ACC112 (cell line): Measurements from ENCODE around the gene HDAC5.
A peak's percentile ranks its signal among the peaks of the same experiment; 100 is the strongest.
"Not testable (repeated sequence)": the region's sequence is repeated elsewhere in the genome, so short reads cannot be mapped to it uniquely, and the experiment has no call there.

ENCODE experiments used
- H2AFZ ChIP-seq: fragments of 200-600 bp; sonication (generic); one replicate; pipeline ENCODE4 v1.6.0; 2017; ENCODE audit warnings: antibody characterized with exemption, low read length; ENCODE audit not compliant: unreplicated experiment
- H3K27ac ChIP-seq: fragments of 200-600 bp; sonication (generic); 2 replicates; pipeline ENCODE4 v1.5.1; 2014; ENCODE audit warnings: low read depth, mild to moderate bottlenecking, antibody characterized with exemption, low read length, moderate library complexity
- H3K27me3 ChIP-seq: fragments of 200-600 bp; sonication (generic); 2 replicates; pipeline ENCODE4 v1.6.1; 2014; ENCODE audit warnings: mild to moderate bottlenecking, antibody characterized with exemption, low read length, moderate library complexity, mixed read lengths; ENCODE audit not compliant: insufficient read depth
- H3K36me3 ChIP-seq: fragments of 200-600 bp; sonication (generic); 2 replicates; pipeline ENCODE4 v1.6.1; 2016; ENCODE audit warnings: mild to moderate bottlenecking, antibody characterized with exemption, low read length, moderate library complexity, mixed read lengths; ENCODE audit not compliant: insufficient read depth
- H3K4me1 ChIP-seq: fragments of 200-600 bp; sonication (generic); one replicate; pipeline ENCODE4 v1.6.1; 2016; ENCODE audit warnings: low read length, mixed read lengths; ENCODE audit not compliant: insufficient read depth, unreplicated experiment, control insufficient read depth
- H3K4me3 ChIP-seq: fragments of 200-600 bp; sonication (generic); 2 replicates; pipeline ENCODE4 v1.5.1; 2014; ENCODE audit warnings: mild to moderate bottlenecking, low read depth, low read length
- H3K79me2 ChIP-seq: fragments of 200-600 bp; sonication (generic); one replicate; pipeline ENCODE4 v1.6.0; 2016; ENCODE audit warnings: low read length; ENCODE audit not compliant: control insufficient read depth, unreplicated experiment, insufficient read depth

Gene HDAC5

GRCh38 chr17:44062871-44063270 is 60.6 kb downstream of the HDAC5 start:
- Histone ChIP-seq H3K27me3 (no peaks in the 10 kb centered on the region), H3K36me3 (peaks cover 14% of the 10 kb centered on the region; the same call in 1 of the 2 replicates), H3K79me2 (peaks cover 71% of the 10 kb centered on the region), H3K4me3 (no peak overlapping the region), H3K27ac (no peak overlapping the region), H2AFZ (no peak overlapping the region), H3K4me1 (peaks cover 15% of the 10 kb centered on the region)

- Histone ChIP-seq H3K4me1 (peaks cover 15% of the 10 kb centered on the region), H3K4me3 (no peak overlapping the region), H3K36me3 (peaks cover 14% of the 10 kb centered on the region; the same call in 1 of the 2 replicates), H3K79me2 (peaks cover 81% of the 10 kb centered on the region), H3K27me3 (no peaks in the 10 kb centered on the region), H2AFZ (no peak overlapping the region), H3K27ac (no peak overlapping the region)
Measured at GRCh38 chr17:44061446-44061845, 62.0 kb downstream of the HDAC5 start.

- peaks cover 13% of the 10 kb centered on the region for H3K4me1 ChIP-seq
- H3K27me3 ChIP-seq: no peaks in the 10 kb centered on the region
- no peak overlapping the region for H2AFZ ChIP-seq
- H3K79me2 ChIP-seq: peaks cover 78% of the 10 kb centered on the region
- peaks cover 20% of the 10 kb centered on the region; the same call in 1 of the 2 replicates for H3K36me3 ChIP-seq
- H3K4me3 ChIP-seq: no peak overlapping the region
- no peak overlapping the region for H3K27ac ChIP-seq
Measured at GRCh38 chr17:44059101-44059892, 64.1 kb downstream of the HDAC5 start.

DNA sequence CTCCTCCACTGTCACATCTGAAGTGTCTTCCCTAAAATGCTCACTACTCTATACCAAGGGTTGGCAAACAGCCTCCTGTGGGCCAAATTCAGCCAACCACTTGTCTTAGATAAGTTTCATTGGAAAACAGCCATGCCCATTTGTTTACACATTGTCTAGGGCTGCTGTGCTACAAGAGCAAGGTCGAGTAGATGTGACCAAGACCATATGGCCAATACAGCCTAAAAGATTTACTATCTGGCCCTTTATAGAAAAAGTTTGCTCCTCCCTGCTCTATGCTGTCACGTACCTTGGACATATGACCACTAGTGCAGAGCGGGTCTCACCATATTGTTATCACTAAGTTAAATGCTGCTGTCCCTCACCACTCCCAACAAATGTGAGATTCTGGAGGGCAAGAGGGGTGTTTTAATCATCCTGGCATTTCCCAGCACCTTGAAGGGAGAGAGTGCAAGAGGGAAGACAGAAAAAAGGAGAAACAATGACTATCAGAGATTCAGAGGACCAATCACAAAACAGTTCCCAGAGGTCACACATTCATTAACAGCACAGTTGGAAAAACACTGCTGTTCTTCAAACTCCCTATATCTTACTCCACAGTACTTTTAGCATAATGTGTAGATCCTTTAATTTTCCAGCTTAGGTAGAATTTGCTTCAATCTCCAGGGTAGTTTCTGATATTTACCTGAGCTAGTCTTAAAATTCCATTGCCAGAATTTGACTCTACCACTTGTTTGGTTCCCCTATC is 70.1 kb downstream of the HDAC5 start:
- Histone ChIP-seq H3K79me2 (peaks cover 59% of the 10 kb centered on the region), H3K4me1 (no peaks in the 10 kb centered on the region), H3K27me3 (no peaks in the 10 kb centered on the region), H3K27ac (no peak overlapping the region), H3K36me3 (peaks cover 26% of the 10 kb centered on the region; the same call in 1 of the 2 replicates), H2AFZ (no peak overlapping the region), H3K4me3 (no peak overlapping the region)

DNA sequence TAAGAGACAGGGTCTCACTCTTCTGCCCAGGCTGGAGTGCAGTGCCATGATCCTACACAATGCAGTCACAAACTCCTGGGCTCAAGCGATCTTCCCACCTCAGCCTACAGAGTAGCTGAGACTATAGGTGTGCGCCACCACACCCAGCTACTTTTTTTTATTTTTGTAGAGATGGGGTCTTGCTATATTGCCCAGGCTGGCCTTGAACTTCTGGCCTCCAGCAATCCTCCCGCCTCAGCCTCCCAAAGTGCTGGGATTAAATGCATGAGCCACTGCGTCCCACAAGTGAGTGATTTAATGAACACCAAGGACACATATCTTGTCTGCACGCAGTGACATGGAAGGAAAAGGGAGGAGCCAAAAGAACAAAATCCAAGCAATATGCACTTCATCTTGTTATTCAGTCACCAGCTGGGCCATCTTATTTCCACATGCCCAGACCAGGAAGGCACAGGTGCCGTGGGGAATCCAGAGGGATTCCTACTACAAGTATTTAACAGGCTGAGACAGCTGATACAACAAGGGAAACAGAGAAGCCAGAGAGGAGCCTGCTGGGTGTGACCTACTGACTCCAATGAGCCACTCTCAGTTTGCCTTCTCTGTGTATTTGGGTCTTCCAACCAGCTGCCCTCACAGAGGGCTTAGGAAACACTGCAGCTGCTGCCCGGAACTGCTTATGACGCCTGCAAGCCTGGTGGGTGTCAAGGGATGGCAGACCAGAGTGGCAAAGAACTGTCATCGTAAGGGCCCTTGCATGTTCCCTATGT is 74.0 kb downstream of the HDAC5 start:
- peaks cover 36% of the 10 kb centered on the region for H3K79me2 ChIP-seq
- H3K27ac ChIP-seq: no peak overlapping the region
- H3K4me3 ChIP-seq: no peak overlapping the region
- H2AFZ ChIP-seq: no peak overlapping the region
- no peaks in the 10 kb centered on the region for H3K27me3 ChIP-seq
- peaks cover 11% of the 10 kb centered on the region for H3K4me1 ChIP-seq
- peaks cover 20% of the 10 kb centered on the region for H3K36me3 ChIP-seq

- not testable (repeated sequence) for H3K27ac ChIP-seq, H3K36me3 ChIP-seq, H3K27me3 ChIP-seq, H2AFZ ChIP-seq, H3K4me3 ChIP-seq
- Histone ChIP-seq H3K79me2 (peaks cover 29% of the 10 kb centered on the region), H3K4me1 (peaks cover 29% of the 10 kb centered on the region)
Measured at GRCh38 chr17:44046893-44047292, 76.5 kb downstream of the HDAC5 start.

- Histone ChIP-seq H2AFZ (no peak overlapping the region), H3K27ac (peak overlapping the region; percentile 41), H3K36me3 (peaks cover 4% of the 10 kb centered on the region)
Measured at GRCh38 chr17:44045486-44045885, 78.0 kb downstream of the HDAC5 start.

DNA sequence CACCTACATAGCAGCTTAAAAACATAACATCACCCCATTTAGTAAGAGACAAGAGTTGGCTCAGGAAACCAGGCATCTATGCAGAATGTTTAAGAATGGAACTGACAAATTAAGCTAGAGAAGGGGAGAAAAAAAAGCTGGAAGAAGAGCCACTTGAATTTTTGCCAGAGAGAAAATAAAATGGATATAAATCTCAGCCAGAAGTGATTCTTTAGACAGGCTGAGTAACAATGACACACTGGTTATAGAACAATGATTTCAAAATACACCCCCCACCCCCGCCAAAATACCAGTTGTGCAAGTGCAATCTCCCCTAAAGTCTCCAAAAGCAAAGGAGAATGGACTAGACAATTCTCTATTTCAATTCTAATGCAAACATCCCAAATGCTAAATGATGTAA is 79.4 kb downstream of the HDAC5 start:
- Histone ChIP-seq H3K36me3 (peaks cover 10% of the 10 kb centered on the region), H3K27ac (peak overlapping the region; percentile 72), H3K79me2 (peaks cover 42% of the 10 kb centered on the region), H3K27me3 (no peaks in the 10 kb centered on the region), H3K4me1 (peaks cover 40% of the 10 kb centered on the region), H2AFZ (no peak overlapping the region), H3K4me3 (peak overlapping the region; percentile 30)

More at GRCh38 chr17:44045486-44045885, 78.0 kb downstream of the HDAC5 start:
- Histone ChIP-seq H3K4me1 (peaks cover 36% of the 10 kb centered on the region), H3K79me2 (peaks cover 40% of the 10 kb centered on the region), H3K27me3 (no peaks in the 10 kb centered on the region), H3K4me3 (no peak overlapping the region)

DNA sequence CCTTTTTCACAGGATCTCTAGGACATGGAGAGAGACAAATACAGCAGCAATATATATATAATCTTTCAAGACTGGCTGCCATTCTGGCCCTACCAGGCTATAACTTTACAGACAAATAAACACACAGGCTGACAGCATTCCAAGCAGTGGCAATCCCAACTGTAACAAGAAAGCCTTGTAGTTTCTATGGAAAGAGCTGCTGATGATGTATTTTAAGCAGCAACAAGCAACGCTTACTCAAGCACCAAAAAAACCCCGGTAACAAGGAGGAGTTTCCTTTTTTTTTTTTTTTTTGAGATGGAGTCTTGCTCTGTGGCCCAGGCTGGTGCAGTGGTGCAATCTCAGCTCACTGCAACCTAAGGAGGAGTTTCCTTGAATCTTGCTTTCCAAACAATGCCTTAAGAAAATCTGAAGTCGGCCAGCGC is 80.2 kb downstream of the HDAC5 start:
- Histone ChIP-seq H3K4me3 (0 out of 2 replicates have a peak overlapping the region, but pooled peaks have one; percentile 30), H3K79me2 (peaks cover 36% of the 10 kb centered on the region), H2AFZ (no peak overlapping the region), H3K4me1 (peaks cover 40% of the 10 kb centered on the region), H3K36me3 (peaks cover 5% of the 10 kb centered on the region; the same call in 1 of the 2 replicates), H3K27me3 (no peaks in the 10 kb centered on the region), H3K27ac (peak overlapping the region; percentile 72)

DNA sequence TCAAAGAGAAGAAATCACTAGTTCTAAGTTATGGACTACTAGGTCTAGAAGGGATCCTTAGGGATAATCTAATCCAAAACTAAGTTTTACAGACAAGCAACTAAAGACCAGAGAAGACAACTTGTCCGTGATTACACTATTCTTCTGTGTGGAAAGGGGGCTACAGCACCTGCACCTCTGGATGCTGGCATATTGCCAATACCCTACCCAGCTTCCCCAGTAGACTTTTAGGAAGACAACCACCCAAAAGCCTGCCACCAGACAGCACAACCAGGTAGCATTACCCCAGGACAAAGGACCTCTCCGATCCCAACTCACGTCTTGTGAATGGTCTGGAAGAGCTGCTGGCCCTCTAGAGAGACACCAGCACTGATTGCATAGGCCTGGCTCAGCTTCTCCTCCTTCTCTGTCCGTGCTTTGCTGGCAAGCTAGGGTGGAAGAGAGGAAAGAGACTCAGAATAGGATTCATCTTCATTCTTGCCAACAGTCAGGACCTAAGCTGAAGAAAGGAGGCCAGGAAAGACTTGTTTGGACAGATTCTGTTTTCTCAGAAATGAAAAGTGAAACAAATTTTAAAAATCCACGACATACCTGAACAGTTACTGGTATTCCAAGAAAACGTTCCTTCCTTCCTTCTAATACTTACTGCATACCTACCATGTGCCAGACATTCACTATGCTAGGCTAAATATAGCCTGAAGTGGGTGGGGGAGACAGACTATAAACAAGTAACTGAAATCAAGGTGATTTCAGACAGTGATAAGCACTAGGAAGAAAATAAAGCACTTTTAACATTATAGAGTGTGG is 83.4 kb downstream of the HDAC5 start:
- H3K36me3 ChIP-seq: peaks cover 15% of the 10 kb centered on the region
- H3K4me1 ChIP-seq: peaks cover 33% of the 10 kb centered on the region
- H3K4me3 ChIP-seq: no peak overlapping the region
- no peak overlapping the region for H3K27ac ChIP-seq
- H3K79me2 ChIP-seq: peaks cover 40% of the 10 kb centered on the region
- H3K27me3 ChIP-seq: no peaks in the 10 kb centered on the region
- no peak overlapping the region for H2AFZ ChIP-seq
